ENCODE results near the gene SIRT2.

The SIRT2 gene

DNA sequence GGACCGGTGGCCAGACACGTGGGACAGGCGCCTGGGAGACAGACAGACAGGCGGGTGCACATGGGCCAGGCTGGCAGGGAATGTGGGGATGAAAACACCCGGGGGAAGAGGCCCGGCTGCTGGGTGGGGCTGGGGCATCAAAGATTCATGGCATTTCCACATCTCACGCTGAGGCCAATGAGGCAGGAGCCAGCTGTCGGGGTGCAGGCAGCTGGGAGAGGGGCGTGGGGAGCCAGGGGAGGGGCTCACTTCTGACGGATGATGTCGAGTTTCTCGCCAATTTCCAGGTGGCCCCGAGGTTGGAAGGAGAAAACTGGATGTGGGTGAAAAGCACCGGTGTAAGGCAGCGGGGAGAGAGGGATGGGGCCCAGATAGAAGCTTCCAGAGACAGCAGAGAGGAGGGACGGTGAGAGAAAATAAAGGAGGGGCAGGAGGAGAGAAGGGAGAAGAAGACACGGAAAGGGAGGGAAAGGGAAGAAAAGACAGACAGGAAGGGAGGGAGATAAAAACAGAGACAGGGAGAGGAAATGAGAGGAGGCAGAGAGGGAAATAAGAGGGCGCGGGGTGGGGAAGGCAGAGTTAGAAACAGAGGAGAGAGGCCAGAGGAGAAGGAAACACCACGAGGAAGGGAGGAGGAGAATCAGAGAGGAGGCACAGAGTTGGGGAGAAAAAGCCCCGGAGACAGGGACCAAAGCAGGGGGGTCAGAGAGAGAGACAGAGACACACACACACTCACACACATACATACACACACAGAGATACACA, 20.6 kb upstream of the SIRT2 start:
- DNase-seq = no peak

GRCh38 chr19:38918526-38918925, 19.1 kb upstream of the SIRT2 start:
- no peak for DNase-seq

DNA sequence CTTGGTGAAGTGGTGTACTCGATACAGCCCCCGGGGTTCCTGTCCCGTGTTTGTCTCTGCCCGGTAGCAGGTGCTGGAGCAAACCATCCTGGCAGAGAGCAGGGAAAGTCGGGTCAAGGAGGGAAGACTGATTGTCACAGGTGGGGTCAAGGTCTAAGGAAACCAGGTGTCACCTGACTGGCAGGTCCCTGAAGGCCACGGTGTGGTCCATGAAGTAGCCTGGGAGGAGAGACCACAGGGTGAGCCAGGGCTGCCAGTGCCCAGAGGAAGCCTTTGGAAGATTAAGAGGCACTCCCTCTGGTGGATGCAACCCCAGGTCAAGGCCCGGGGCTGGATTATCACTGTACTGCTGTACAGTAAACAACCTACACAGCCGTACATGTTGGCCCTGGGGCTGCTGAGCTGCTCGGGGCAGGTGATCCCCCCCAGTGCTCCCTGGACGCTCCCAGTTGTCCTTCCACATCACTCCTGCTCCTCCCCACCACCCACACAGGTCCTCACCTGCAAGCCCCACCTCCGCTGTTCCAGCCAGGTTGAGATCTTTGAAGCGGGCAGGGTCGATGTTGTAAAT, 18.6 kb upstream of the SIRT2 start:
- DNase-seq = no peak

GRCh38 chr19:38917516-38917915, 18.1 kb upstream of the SIRT2 start:
- no peak for DNase-seq

DNA sequence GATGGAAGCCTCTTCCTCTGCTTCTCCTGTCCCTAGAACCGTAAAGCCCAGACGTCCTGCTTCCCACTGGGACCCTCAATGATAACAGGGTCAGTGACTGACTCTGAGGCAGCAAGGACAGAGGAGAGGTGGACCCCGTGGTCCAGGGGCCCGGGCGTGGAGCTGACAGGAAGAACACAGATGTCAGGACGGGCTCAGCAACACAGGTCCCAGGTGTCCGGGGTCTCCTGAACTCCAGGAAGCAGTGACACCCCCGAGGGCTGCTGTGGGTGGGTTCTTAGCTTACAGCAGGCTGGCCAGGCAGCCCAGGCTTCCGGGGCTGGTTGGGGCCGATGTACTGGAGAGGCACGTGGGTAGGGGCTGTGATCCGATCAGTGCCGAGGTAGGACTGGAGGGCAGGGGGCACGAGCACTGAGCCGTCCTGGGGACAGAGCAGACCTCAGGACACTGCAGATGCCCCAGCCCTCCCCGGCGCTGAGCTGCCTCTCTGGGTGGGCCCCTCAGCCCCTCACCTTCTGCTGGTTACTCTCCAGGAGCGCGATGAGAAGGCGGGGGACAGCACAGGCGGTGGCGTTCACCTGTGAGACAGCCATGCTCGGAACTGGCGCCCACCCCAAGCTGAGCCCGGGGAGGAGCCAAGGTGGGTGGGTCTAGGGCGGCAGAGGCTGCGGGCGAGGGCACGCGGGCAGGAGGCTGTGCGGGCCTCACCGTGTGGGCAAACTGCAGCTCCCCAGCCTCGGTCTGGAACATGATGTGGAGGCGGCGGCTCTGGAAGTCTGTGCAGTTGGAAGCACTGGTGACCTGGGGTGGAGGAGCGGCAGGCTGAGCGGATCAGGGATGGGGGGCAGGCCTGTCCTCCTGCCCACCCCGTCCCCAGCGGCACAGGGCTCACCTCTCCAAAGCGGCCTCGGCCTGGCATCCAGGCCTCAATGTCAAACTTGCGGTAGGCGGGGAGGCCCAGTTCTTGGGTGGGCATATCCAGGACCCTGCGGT, 16.2 kb upstream of the SIRT2 start:
- DNase-seq = no peak

- no peak for DNase-seq
Observed at GRCh38 chr19:38913958-38914357, 14.5 kb upstream of the SIRT2 start.

GRCh38 chr19:38912600-38913514, 13.4 kb upstream of the SIRT2 start:
- no peak for DNase-seq

DNA sequence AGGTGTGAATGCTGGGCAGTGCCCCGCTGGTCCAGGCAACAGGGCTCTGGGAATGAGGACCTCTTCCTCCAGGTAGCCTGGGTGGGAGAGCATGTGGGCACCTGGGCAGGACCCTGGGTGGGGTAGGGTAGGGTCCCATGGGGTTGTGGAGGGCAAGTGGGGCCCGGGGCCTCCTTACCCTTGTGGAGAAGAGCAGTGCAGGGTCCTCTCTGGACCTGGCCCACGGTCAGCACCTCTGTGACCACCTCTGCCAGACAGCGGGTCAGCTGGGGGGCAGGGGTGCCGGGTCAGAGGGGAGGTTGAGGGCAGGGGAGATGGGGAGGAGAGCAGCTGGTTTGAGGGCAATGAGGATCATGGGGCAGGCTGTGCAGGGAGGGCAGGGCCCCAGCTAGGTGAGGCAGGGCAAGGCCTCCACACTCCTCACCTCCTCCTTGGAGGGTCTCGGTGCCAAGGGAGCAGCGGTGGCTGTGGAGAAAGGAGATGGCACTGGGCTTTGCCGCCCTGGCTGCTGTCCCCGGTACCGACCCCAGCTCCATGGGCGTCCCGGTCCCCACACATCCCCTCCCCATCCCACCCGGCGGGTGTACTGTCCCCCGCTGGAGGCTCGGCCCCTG, 12.1 kb upstream of the SIRT2 start:
- no peak for DNase-seq

- no peak for DNase-seq
Observed at GRCh38 chr19:38910488-38910887, 11.1 kb upstream of the SIRT2 start.

- no peak for DNase-seq
Observed at GRCh38 chr19:38908911-38909310, 9.5 kb upstream of the SIRT2 start.

DNA sequence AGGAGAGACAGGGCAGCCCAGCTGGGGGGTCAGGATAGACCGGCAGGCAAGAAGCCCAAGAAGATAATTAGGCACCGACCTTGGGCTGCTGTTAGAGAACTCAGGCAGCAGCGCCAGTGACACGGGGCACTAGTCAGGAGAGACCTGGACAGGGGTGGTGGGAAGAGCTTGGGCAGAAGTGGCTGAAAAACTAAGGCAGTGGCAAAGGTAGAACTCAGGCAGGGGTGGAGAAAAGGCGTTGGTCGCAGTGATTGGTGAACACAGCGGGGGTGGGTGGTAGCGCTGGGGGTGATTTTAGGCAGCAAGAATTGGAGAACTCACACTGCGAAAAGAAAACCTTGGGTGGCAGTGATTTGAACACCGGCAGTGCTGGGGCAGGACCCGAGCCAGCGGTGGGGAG, 8.3 kb upstream of the SIRT2 start:
- DNase-seq = no peak

- DNase-seq = no peak
Observed at GRCh38 chr19:38907227-38907626, 7.8 kb upstream of the SIRT2 start.

- DNase-seq = no peak
Observed at GRCh38 chr19:38905620-38906019, 6.2 kb upstream of the SIRT2 start.

DNA sequence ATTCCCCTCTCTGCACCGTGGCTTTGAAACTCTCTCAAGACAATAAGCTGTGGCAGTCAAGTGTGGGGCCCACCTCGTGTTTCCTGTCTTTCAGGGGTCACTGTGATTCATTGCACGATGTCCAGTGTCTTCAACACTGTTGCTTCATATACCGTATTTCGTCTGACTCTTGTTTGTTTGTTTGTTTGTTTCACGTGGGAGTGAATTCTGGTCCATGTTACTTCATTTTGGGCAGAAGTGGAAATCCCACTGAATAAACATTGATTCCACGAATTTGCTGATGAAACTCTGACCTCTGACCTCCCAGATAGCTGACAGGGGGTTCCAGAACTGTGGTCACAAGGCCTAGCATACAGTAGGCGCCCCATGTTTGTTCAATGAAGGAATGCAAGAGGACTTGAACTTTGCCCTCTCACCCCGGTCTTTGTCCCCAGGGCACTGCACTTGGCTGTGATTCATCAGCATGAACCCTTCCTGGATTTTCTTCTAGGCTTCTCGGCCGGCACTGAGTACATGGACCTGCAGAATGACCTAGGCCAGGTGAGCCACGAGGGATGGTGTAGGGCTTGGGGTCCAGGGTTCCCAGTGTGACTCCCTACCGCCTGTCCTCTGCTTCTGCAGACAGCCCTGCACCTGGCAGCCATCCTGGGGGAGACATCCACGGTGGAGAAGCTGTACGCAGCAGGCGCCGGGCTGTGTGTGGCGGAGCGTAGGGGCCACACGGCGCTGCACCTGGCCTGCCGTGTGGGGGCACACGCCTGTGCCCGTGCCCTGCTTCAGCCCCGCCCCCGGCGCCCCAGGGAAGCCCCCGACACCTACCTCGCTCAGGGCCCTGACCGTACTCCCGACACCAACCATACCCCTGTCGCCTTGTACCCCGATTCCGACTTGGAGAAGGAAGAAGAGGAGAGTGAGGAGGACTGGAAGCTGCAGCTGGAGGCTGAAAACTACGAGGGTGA, 5.4 kb upstream of the SIRT2 start:
- no peak for DNase-seq

GRCh38 chr19:38901683-38902082, 2.3 kb upstream of the SIRT2 start:
- DNase-seq = no peak

DNA sequence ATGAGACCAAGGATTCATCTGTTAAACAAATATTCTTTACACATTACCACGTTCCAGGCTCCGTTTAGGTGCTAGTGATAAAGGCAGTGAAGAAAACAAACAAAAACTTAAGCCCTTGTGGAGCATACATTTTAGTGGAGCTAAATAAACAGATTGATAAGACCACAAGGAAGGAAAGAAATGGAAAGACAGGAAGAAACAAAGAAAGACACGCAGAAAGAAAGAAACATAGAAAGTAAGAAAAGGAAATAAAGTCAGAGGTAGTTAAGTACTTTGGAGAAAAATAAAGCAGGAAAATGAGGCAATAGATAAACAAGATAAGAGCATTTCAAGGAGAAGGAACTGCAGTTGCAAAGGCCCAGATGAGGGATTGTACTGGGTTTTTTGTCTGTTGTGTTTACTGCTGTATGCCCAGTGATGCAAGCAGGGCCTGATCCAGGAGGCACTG, 1.3 kb upstream of the SIRT2 start:
- no peak for DNase-seq

DNA sequence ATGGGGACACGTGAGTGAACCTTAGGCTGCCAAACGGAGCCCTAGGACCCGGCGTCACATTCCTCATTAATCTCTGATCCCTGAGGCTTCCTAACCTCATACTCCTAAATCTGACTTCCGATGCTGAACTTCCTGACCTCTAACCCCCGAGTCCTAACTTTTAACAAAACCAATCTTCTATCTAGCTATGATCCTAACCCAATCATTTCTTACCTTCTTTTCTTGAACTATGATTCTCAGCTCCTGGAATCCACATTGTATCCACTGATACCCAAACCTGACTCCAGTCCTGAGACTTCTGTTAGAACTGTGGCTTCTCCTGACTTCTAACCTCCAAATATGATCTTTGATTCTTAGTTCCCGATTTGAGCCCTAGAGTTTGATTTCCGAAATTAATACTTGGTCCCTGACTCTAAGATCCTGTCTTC, 798 bp upstream of the SIRT2 start:
- no peak for DNase-seq

GRCh38 chr19:38898788-38899446, 501 bp downstream of the SIRT2 start:
- no peak for DNase-seq

DNA sequence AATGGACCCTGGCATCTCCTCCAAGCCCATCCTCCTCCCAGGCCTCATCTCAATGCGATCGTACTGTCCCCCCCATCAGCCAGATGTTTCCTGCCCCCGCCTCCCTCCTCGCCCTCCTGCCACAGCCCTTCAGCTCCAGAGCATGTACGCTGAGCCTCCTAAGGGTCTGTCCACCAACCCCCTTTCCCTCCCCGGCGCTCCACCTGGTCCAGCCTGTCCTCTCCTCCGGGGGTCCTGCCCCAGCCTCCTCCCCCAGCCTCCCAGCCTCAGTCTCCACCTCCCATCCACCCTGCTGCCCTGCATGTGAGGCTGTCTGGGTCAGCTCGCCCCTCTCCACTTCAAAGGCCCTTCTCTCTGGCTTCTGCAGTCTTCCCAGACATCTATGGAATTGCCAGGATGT, 4.5 kb downstream of the SIRT2 start:
- DNase-seq = no peak

DNA sequence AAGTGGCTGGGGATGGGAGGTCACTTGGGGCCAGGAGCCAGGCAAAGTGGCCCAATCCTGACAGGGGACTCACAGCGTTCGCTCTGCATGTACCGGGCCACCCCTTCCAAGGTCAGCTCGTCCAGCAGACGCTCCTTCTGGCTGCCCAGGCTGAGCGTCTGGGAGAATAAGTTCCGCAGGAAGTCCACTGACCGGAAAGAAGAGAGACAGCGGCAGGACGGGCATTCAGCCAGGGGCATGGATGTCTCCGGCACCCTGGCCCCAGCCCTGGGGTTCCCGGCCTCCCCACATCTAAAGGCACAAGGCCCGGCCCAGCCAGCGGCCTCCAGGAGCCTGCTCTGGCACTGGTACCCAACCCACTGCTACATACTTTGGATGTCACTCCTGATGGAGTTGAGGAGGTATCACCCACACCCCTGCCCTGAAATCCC, 6.1 kb downstream of the SIRT2 start:
- no peak for DNase-seq
